Measurements from ENCODE around the gene MT2A.

- no peak for TF ChIP-seq CTCF (conservative IDR thresholded peaks at IDR 0.05)
- no peak for TF ChIP-seq ZFX (IDR thresholded peaks at IDR 0.05)
Measured at GRCh38 chr16:56584276-56584675, 24.1 kb upstream of the MT2A start.

Measured in C4-2B (cell line).